ENCODE results near the gene HSPE1. TPM values are rescaled to one million over a fixed set of nuclear protein-coding genes. Genes with fewer than 3 reads are reported as not detected.

The HSPE1 gene
- total RNA-seq, 1 experiment from 2014 or later = 372 TPM

GRCh38 chr2:197498937-197499593 lies 1.1 kb upstream of the HSPE1 start (continued):
- no peak for TF ChIP-seq ATF1 (CRISPR knock-in tag; IDR thresholded peaks at IDR 0.05)
- TF ChIP-seq USF1 (CRISPR knock-in tag; IDR thresholded peaks at IDR 0.05) = peak; percentile 5; the same call in 1 of the 2 replicates
- TF ChIP-seq AR (CRISPR knock-in tag; IDR thresholded peaks at IDR 0.05) = 0 out of 2 replicates have a peak, but pooled peaks have one; percentile 42
- no peak for TF ChIP-seq HMGXB4 (CRISPR knock-in tag; IDR thresholded peaks at IDR 0.05)
- no peak for TF ChIP-seq STAT6 (CRISPR knock-in tag; conservative IDR thresholded peaks at IDR 0.05; ENCODE audit: low read depth)
- 0 out of 2 replicates have a peak, but pooled peaks have one; percentile 14 for TF ChIP-seq ESRRA (CRISPR knock-in tag; IDR thresholded peaks at IDR 0.05; ENCODE audit: borderline replicate concordance)
- TF ChIP-seq ATF3 (CRISPR knock-in tag; conservative IDR thresholded peaks at IDR 0.05) = no peak

- TF ChIP-seq NR1H2 (CRISPR knock-in tag; IDR thresholded peaks at IDR 0.05) = peak; percentile 37; the same call in 1 of the 2 replicates
- TF ChIP-seq GTF2I (CRISPR knock-in tag; conservative IDR thresholded peaks at IDR 0.05) = no peak
- peak; percentile 96; the same call in 1 of the 2 replicates for TF ChIP-seq ZBTB43 (CRISPR knock-in tag; IDR thresholded peaks at IDR 0.05)
- H3K36me3 Mint-ChIP-seq = peaks cover 83% of the 10 kb centered on the region
- H3K27ac Mint-ChIP-seq = peak overlapping the region; percentile 97
- CTCF ChIA-PET = no interaction called here
- no peaks in the 10 kb centered on the region; the same call in 1 of the 2 replicates for H3K27me3 Mint-ChIP-seq (ENCODE audit: low read depth)
- ATAC-seq (no peak), DNase-seq (ENCODE audit: low spot score) (no peak)
- no peaks in the 10 kb centered on the region for H3K9me3 Mint-ChIP-seq
- peaks cover 47% of the 10 kb centered on the region for H3K4me1 Mint-ChIP-seq
- peak overlapping the region; percentile 91 for H3K4me3 Mint-ChIP-seq
- POLR2A ChIA-PET = interaction anchor here (0.8 to 5.0 kb wide), 13 partner anchors 10 to 172 kb away, joined by 3 to 64 read pairs (median 6); partner anchors contain the start of genes COQ10B, MOB4 and SF3B1
These were observed 438 bp downstream of the HSPE1 start for GRCh38 chr2:197500503-197501131.
